ENCODE measurements around the gene STK11.
A peak's percentile ranks its signal among the peaks of the same experiment; 100 is the strongest.

STK11 gene

DNA sequence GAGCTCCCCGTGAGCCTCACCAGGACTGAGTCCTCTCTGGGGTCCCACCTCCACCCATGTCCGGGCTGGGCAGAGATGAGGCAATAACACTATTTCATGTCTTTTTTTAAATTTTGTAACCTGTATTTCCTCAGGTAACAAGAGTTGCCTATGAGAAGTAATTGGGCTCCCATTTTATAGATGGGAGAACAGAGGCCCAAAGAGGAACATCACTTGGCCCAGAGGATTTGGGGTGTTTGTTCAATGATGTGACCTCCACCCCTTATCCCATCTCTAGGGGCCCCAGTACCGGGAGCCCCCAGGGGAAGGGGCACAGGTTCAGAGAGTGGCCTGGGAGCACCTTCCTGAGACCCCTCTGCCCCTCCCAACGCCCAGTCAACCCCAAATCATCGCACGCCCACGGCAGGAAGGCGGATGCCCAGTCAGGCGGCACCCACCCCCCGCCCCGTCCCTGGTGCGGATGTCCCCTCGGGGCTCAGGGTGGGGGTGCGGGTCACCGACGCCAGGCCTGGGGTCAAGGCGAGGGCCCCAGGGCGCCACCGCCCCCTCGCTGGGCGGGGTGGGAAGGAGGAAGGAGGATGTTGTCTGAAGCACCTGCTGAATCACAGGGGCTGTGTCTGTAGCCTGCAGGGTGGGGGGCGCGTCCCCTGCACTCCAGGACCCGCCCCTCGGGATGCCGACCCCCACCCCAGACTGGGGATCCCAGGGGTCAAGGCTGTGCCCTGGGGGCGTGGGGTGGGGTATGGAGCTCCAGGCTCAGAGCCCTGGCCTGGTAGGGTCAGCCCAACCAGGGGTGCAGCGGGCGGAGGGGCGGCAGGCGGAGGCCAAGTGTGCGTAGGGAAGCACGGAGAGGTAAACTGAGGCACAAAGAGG is 54.5 kb downstream of the STK11 start:
- H3K4me3 ChIP-seq (ENCODE audit: low read depth, low read length) = no peak overlapping the region

DNA sequence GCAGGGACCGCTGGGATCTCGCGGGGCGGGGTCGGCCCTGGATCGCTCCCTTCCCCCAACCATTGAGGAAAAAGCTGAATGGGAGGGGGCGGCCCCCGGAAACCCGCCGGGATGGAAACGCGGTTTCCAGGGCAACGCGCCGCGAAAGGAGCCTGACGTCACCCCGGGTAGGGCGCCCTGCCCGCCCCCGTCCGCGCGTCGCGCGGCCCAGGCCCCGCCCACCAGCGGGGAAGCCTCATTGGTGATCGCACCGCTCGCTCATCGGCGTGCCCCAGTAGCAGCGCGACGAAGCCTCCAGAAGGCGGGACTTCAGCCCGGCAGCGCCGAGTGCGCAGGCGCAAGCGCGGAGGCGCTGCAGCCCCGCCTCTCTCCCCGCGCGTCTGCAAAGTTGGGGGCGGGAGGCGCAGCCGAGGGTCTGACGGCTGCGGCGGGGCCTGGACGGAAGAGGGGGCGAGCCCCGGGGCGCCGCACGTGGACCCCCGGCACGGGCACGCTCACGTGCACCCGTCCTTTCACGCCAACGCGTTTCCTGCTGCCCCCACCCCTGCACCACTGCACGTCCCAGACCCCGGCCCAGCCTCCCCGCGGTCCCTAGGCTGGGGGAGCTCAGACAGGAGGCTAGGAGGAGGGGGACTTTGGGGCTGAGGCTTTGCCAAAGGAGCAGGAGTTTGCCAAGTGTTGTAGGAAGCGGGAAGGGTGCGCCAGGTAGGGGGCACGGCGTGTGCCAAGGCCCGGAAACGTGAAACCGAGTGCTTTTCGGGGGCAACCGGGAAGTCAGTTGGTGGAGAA is 55.4 kb downstream of the STK11 start:
- H3K4me3 ChIP-seq (ENCODE audit: low read depth, low read length) = peak overlapping the region; percentile 77

DNA sequence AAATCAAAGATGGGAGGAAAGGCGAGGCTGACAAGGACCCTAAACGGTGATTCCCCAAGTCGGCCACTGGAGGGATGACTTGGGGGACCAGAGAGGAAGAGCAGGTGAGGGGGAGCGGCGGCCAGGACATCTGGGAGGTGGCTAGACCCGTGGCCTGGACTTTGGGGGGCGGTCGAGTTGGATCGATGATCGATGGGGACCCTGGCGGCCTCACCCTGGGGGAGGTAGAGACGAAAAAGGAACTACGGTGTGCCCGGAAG is 55.9 kb downstream of the STK11 start:
- peak overlapping the region; percentile 77 for H3K4me3 ChIP-seq (ENCODE audit: low read depth, low read length)

DNA sequence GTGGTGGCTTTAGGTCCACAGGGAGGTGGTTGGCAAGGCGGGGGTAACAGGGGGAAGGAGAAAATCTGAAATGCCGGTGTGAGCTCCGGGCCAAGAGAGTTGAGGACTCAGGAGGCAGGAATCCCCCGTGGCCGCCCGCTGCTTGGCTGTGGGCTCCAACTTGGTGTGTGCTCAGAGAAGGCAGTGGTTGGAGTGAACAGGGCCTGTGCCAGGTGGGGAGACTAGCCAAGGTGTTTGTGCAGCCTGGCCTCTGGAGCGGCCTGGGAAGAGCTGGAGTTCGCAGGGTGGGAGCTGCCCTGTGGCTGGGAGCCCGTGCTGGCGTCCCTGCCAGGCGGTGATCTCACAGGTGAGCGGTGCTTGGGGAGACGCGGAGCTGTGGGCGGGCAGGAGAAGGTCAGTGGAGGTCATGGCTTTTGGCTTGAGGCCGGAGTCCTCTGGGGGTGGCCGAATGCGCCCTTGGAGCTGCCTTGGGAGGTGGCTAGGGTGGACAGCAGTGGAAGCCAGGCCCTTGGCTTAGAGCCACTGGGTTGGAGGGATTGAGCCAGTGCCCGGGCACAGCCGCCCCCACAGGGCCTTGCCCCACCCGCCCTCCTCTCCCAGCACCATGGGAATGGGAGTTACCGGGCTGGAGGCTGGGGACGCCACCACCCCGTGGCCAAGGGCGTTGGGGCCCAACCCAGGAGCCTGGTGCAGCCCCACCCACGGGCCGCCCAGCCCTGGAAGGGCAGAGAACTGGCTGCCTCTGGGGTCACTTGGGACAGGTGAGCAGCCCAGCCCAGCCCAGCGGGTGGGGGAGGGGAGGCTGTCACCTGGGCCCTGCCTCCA is 56.4 kb downstream of the STK11 start:
- peak overlapping the region; percentile 77 for H3K4me3 ChIP-seq (ENCODE audit: low read depth, low read length)

DNA sequence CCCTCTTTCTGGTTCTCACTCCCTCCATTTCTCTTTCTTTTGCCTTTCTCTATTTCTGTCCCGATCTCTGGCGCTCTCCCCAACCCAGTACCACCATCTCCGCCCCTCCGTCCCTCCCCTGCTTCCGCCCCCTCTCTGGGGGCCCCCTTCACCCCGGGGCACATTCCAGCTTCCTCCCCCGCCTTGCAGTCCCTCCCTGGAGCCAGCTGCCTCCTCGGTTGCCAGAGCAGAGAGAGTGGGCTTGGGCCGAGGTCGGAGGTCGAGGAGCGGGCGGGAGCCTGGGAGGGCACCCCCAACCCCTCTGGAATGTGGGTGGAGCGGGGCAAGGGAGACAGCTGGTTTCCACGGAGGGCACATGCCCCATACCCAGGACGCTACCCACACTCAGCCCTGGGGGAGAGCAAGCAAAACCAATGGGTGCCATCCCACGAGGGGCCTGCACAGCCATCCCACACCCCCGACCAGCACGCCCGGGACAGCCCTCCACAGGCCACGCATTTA is 57.1 kb downstream of the STK11 start:
- H3K4me3 ChIP-seq (ENCODE audit: low read depth, low read length) = no peak overlapping the region

DNA sequence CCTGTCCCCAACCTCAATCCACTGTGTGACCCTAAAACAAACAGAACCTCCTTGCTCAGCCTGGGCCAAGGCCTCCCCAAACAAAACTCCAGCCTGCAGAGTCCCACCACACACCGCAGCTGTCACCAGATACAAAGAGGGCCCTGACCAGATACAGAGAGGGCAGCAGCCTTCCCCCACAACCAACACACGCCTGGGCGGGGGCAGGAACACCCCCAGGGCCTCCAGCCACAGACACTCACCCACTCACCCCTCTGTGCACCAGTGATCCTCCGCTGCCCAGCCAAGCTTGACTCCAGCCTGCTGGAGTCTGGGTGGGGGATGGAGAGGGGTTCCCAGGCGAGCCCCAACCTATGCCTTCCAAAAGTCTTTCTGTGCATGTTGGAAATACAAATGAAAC is 57.6 kb downstream of the STK11 start:
- no peak overlapping the region for H3K4me3 ChIP-seq (ENCODE audit: low read depth, low read length)

DNA sequence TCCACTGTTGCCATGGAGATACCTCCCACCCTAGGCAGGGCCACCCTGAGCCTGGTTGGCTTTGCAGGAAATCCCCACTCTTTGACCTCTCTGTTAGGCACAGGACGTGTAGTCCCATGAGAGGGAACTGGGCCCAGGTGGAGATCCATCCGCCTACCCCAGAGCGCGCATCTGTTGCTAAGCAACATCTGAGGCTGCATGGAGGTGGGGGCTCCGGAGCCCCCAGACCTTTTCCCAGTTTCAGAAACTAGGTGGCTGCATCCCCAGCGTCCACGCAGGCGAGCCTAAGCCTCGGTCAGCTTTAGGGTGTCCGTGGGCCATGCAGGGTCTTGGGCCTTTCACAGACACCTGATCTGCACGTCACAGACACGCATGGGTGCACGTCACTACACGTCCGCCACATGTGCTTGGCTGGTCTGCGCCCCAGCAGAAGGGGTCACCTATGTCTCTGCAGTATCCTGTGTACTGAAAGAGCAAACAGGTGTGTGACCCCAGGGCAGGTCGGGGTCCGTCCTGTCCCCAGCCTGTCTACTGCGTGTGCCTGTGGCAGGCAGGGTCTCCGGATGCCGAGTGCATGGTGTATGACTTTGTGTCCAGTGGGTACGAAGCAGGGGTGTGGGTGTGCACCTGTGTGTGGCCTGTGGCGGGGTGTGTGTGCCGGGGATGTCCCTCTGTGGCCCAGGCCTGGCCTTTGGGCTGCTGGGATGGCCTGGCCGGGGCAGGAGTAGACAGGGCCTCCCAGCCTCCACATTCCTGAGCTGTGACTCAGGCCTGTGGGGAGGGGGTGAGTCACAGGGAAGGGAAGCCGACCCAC is 59.4 kb downstream of the STK11 start:
- no peak overlapping the region for H3K4me3 ChIP-seq (ENCODE audit: low read depth, low read length)

DNA sequence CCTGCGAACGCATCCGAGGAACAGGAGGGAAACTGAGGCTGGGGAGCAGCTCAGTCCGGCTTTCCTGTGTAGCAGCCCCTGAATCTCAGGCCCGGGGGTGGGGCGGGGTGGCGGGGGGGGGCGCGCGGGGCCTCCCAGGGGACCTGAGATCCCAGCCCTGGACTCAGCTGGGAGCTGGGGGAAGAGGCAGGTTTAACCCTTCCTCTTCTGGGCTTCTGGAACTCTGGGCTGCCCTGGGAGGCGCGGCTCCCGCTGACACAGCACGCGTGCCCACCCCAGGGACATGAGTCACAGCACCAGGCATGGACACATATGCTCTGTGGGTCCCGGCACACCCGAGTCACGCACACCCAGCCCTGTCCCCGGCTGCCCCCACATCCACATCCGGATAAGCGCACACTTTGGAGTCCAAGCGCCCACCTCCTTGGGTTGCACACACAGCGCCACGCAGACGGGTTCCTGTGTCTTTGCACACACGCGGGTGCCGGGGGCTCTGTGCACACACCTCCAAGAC is 60.1 kb downstream of the STK11 start:
- peak overlapping the region; percentile 21 for H3K4me3 ChIP-seq (ENCODE audit: low read depth, low read length)

DNA sequence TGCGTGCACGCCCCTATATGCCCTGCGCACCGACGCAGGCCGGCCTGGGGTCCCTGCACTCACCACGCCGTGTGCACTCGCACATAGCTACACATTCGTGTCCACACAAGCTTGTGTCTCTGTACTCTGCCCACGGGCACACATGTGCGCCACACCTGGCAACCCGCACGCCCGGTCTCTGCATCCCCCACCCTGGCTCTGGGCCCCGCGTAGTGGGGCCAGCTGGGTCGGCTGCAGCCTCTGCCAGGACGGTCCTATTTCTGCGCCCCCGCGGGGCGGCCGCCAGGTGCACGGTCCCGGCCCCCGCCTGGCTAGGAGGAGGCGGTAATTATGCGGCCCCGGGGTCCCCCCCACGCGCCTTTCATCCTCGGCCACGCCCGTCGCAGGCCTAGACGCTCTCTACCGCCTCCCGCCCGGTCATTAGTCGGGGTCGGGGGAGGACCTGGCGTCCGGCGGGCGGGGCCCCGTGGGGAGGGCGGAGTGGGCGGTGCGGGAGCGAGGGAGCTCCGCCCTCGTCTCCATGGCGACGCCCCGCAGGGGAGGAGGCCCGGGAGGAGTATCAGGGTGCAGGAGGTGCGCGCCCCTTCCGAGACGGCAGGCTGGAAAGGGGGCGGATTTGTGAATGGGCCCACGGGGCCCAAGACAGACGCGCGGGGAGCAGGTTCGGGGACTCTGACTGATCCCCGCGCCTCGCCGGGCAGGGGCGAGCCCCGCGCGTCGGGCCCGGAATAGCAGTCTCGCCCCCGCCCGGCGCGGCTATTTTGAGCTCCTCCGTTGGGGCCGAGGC is 60.7 kb downstream of the STK11 start:
- peak overlapping the region; percentile 33 for H3K4me3 ChIP-seq (ENCODE audit: low read depth, low read length)

DNA sequence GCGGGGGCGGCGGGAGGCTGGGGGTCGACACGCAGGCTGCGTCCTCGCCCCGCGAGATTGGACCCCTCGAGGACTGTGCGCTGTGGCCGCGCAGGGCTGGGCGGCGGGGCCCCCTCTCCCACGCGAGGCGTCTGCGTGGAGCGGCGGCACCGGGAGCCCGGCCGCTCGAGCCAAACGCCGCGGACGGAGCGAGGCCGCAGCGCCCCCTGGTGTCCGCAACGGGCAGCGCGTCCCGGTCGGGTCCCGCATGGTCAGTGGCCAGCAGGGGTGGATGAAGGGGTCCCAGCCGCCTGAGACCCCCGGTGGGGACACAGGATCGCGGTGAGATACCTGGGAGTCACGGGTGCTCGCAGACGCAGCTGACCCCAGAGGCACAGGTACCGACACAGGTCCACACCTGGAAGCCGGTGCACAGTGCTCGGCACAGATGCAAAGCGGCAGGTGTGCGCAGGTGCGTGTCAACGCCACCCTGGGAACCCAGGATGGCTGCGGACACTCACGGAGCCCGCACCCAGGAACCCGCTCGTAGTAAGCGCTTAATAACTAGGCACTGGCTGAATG is 61.4 kb downstream of the STK11 start:
- peak overlapping the region; percentile 33 for H3K4me3 ChIP-seq (ENCODE audit: low read depth, low read length)

DNA sequence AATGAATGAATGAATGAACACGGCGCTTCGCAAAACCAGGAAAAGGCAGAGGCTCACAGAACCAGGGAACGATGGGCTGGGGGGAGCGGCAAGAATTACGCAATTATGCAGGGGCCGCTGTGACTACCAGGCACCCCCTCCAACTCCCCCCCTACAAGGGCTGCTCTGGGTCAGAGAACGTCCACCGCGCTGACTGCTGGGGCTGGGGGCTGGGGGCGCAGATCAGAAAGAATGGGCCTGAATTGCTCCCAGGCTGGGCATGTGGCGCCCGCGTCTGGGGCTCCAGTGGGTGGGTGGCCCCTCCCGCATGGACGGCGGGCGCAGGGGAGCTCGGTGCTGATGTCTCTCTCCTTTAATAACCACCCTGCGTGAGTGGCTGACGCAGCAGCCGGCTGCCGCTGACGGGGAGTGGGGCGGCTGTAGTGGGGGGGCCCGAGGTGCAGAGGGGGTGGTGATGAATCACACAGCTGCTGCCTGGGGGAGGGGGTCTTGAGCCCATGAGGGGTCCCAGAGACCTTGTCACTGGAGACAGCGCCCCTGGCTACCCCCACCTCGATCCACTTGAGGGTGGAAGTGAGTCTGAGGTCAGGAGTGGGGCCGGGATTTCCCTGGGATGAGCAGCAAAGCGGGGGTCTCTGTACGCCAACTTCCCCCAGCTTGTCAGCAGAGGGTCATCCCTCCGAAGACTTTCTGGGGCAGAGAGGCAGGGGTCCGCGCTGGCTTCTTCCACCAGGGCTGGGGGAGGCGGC is 62.1 kb downstream of the STK11 start:
- H3K4me3 ChIP-seq (ENCODE audit: low read depth, low read length) = peak overlapping the region; percentile 33

DNA sequence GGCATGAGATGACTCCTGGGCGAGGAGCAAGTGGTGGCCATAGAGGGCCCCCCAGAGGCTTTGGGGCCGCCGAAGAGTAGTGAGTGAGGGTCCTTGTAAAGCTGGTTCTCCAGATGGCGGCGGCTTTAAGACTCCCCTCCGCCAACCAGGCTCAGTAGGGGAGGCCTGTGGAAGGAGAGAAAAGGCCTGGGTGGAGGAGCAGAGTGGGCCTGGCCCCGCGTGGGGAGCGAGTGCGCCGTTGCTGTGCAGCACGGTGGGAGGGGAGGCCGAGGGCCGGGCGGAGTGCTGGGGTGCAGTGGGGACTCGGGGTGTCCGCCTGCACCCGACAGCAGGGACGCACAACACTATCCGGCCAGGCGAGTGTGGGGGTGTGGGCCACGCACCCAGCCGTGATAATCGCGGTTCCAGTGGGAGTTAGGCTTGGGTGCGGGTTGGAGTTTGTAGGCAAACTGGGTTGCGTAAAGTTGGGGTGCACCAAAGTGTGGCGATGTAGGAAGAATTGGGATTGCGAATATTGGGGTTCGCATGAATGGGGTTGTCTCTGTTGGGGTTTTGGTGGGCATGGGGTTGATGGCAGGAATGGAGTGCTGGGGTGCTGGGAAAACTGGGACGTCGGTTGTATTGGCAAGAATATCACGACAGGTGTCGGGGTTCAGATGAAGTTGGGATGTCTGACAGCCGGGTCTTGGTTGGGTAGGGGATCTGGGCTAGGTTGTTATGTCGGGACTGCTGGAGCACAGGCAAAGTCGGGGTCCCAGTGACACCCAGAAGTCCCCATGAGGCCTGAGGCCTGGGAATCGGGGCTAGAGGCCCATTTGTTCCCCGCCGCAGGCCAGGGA is 62.9 kb downstream of the STK11 start:
- no peak overlapping the region for H3K4me3 ChIP-seq (ENCODE audit: low read depth, low read length)

DNA sequence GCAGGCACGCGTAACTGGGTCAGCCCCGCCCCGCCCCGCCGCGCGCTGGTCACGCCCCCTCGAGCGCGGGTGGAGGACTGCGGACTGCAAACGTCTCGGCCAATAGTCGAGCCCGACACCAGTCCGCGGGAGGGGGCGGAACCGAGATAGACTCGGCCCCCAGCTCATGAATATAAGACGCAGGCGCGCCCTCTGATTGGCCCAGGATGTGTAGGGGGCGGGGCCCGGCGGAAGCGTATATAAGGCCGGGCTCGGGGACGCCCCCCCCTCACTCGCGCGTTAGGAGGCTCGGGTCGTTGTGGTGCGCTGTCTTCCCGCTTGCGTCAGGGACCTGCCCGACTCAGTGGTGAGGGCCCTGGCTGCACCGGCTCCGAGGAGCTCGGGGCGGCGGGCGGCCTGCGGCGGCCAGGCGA is 63.5 kb downstream of the STK11 start, which contains the start of gene CIRBP:
CIRBP (plus strand) TSS at position 268 of the 413 bp plus-strand sequence. CDS start 1,602 bp downstream, outside the sequence.
- H3K4me3 ChIP-seq (ENCODE audit: low read depth, low read length) = peak within 1 kb of the TSS; percentile 60

DNA sequence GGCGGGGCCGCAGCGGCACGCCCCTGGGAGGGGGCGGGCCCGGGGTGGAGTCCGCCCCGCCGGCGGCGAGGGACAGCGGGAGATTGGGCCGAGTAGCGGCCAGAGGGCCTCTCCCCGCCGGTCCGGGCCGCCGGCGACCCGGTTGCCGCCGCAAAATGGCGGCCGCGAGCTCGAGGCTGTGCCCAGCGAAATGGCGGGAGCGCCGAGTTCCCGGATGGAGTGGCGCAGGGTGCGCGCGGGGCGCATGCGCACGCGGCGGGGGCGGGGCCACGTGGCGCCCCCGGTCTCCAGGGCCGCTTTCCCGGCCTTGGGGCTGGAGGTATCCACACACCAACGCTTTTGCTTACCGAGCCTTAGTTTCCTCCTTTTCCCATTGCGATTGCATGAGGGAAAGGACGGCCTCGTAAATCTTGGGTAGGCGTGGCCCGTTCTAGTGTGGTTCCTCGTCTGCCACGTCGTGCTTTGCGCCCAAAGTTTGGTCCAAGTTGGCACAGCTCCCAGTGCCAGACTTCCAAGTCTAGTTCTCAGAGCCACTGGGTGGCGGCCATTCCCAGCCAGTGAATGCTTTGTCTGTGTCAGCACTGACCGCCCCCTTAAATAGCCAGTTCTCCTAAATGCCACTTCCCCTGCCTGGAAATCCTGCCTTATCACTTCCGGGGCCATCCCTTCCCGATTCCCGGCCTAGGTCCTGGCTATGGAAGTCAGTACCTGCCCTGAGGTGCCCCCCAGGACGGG is 64.1 kb downstream of the STK11 start:
- peak overlapping the region; percentile 60 for H3K4me3 ChIP-seq (ENCODE audit: low read depth, low read length)

DNA sequence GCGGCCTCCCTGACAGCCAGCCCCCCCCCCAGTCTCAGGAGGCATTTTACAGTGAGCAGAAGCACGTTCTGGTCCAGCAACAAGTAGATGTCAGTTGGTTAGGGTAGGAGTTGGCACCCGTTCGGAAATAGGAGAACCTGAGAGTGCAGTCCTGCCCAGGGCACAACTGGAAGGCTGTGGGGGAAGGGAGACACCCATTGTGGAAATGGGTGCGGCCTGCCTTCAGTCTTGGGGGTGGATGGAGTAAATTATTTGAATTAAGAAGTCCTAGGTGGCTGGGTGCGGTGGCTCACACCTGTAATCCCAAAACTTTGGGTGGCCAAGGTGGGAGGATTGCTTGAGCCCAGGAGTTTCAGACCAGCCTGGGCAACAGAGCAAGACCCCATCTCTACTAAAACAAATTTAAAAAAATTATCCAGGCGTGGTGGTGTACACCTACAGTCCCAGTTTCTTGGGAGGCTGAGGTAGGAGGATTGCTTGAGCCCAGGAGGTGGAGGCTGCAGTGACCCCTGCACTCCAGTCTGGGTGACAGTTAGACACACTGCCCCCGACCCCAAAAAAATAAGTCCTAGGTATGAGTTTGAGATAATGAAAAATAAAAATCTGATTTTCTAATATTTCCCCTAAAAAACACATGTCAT is 64.8 kb downstream of the STK11 start:
- H3K4me3 ChIP-seq (ENCODE audit: low read depth, low read length) = peak overlapping the region; percentile 60

DNA sequence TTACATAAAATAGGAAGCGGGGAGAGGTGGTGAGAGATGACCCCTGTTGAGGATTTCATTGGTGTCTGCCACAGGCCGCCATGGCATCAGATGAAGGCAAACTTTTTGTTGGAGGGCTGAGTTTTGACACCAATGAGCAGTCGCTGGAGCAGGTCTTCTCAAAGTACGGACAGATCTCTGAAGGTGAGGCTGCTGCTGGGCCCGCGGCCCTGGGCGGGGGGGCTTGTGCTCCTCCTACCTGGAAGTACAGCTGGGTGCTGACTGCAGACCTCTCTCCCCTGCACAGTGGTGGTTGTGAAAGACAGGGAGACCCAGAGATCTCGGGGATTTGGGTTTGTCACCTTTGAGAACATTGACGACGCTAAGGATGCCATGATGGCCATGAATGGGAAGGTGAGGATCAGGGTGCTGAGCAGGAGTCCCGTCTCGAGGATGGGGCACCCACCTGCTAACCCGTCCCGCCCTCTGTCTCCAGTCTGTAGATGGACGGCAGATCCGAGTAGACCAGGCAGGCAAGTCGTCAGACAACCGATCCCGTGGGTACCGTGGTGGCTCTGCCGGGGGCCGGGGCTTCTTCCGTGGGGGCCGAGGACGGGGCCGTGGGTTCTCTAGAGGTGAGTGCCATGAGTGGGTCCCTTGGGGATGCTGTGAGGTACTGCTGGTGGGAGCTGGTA is 65.4 kb downstream of the STK11 start:
- no peak overlapping the region for H3K4me3 ChIP-seq (ENCODE audit: low read depth, low read length)
